Thymus (tissue), 11 donors: ENCODE measurements around the gene CD47. TPM values are rescaled to one million over a fixed set of nuclear protein-coding genes. Genes with fewer than 3 reads are reported as not detected.

ENCODE experiments used
- DNase-seq, 9 donors: peaks; one replicate each; pipeline ENCODE4 v3.0.0-alpha.2; 2013; ENCODE audit warnings: low spot score in 9 of 9, low read depth in 6 of 9, missing footprints in 1 of 9
- H3K27ac ChIP-seq, 2 donors: one replicate each; pipeline ENCODE4 v1.5.1; 2013; ENCODE audit warnings: control low read depth in 1 of 2, low read depth in 1 of 2, low read length in 1 of 2, mild to moderate bottlenecking in 1 of 2, moderate library complexity in 1 of 2
- H3K27me3 ChIP-seq, 2 donors: one replicate each; pipeline ENCODE4 v1.5.1; 2013; ENCODE audit warnings: low read length in 1 of 2; ENCODE audit not compliant: control insufficient read depth in 2 of 2, insufficient read depth in 1 of 2
- H3K36me3 ChIP-seq, 2 donors: one replicate each; pipeline ENCODE4 v1.5.1; 2013; ENCODE audit warnings: low read length in 1 of 2, mild to moderate bottlenecking in 1 of 2, moderate library complexity in 1 of 2; ENCODE audit not compliant: control insufficient read depth in 2 of 2, insufficient read depth in 2 of 2
- H3K4me1 ChIP-seq, 2 donors: one replicate each; pipeline ENCODE4 v1.5.1; 2013; ENCODE audit warnings: low read length in 2 of 2; ENCODE audit not compliant: control insufficient read depth in 2 of 2, insufficient read depth in 2 of 2
- H3K4me3 ChIP-seq, 2 donors: one replicate each; pipeline ENCODE4 v1.5.1; 2013; ENCODE audit warnings: low read length in 2 of 2, control low read depth in 1 of 2, mild to moderate bottlenecking in 1 of 2
- H3K9me3 ChIP-seq, 2 donors: one replicate each; pipeline ENCODE4 v1.5.1; 2013; ENCODE audit warnings: low read length in 1 of 2, mild to moderate bottlenecking in 1 of 2; ENCODE audit not compliant: control insufficient read depth in 2 of 2, insufficient read depth in 1 of 2
- WGBS: extraction: QIAGEN DNeasy Blood & Tissue Kit; methylation state at CpG from one replicate; pipeline ENCODE4 v1.1.7; 2013; 5-methylcytosine and 5-hydroxymethylcytosine counted together
- polyA plus RNA-seq: library from polyadenylated mRNA; stranded (reverse); fragments of 200-250 nt; gene quantifications from one replicate; pipeline ENCODE4 v1.2.3, GENCODE V29; 2013
- total RNA-seq: library from RNA; stranded (reverse); fragments of 120-200 nt; gene quantifications from one replicate; pipeline ENCODE4 v1.2.4, GENCODE V29; 2013
- donor health status: healthy.

The CD47 gene
- total and polyA plus RNA-seq, 2 donors, result 65.8 to 103 TPM

DNA sequence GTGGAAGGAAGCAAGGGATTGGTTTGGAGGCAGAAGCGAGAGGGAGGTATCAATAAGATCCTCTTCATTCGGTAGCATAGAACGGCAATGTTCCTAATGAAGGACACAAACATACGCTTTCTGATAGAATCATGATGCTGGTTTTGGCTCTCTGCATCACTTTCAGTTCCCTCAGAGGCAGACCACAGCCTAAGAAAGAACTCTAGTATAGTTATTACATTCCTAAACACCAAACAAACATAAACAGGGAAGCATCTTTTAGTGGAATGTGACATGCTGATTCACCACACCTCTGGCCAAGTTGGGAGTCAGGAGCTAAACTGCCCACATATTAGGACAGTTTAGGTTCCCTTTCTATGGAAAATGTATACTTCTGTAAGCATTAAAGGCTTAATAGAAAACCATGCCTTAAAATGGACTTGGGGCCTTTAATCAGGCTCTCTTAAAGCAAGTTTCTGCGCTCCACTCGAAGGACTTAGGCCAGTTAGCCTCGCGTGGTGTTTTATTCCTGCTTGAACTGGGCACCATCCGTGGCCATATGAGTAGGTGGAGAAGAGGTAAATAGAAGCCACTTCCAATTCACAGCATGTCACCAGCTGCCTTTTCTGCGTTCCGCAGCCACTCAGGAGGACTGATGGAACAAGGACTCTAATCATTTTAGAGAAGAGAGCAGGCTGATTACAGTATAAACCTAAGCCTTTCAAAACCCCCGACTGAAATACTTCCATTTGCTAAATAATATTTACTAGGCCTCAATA, 53.7 kb downstream of the CD47 start:
- Histone ChIP-seq H3K27ac (no peak overlapping the region), H3K4me1 (peaks cover 0 to 3% of the 10 kb centered on the region in 2 donors), H3K36me3 (peaks cover 22% of the 10 kb centered on the region in 2 donors), H3K27me3 (no peaks in the 10 kb centered on the region), H3K9me3 (no peaks in the 10 kb centered on the region), H3K4me3 (no peak overlapping the region)
- no peak for DNase-seq
- WGBS, result 96% methylated on average over 12 of the region's 12 CpGs

DNA sequence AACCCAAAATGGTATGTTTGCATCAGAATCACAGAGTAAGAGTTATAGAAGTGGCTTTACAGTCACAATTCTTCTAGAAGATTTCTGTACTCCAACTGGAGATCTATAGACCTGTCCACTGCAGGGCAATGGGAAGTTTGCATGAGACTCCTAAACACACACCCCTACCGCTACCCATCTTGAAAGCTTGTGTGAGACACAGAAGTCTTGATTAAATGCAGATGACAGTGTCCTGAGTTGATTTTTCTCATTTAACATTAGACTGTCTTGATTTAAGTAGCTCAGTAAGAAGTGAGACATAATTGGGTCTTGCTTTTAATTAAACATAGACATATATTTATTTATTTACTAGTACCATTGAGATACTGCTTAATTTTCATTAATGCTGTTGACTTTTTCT, 54.4 kb downstream of the CD47 start:
- Histone ChIP-seq H3K4me1 (peaks cover 0 to 3% of the 10 kb centered on the region in 2 donors), H3K9me3 (no peaks in the 10 kb centered on the region), H3K27ac (no peak overlapping the region), H3K4me3 (no peak overlapping the region), H3K36me3 (peaks cover 14 to 24% of the 10 kb centered on the region in 2 donors), H3K27me3 (no peaks in the 10 kb centered on the region)
- 96% methylated on average over 1 of the region's 1 CpG for WGBS
- DNase-seq, result no peak

DNA sequence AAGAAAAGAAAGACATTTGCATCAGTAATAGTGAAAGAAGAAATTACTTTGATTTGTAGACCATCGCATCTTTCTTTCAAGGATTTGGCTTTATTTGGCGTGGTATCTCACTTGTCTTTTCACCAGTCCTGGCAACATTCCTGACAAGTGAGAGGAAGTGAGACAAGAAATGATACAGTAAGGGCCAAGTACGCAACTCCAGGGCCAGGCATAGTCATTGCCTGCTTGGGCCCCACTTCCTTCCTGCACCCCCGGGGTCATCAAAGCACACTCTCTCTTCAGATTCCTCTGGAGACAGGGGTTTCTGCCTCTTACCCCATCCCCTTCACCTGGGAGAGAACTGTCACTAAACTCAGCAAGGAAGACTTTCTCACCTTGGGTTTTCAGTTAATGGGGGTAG, 55.1 kb downstream of the CD47 start:
- H3K36me3 ChIP-seq, result peaks cover 16 to 25% of the 10 kb centered on the region in 2 donors
- H3K9me3 ChIP-seq, result no peaks in the 10 kb centered on the region
- H3K4me1 ChIP-seq, result peaks cover 0 to 3% of the 10 kb centered on the region in 2 donors
- DNase-seq, result peak in 1 of 9 donors; percentile 15
- no peak overlapping the region for H3K4me3 ChIP-seq
- 59% methylated on average over 4 of the region's 4 CpGs for whole genome bisulfite sequencing
- no peaks in the 10 kb centered on the region for H3K27me3 ChIP-seq
- no peak overlapping the region for H3K27ac ChIP-seq

DNA sequence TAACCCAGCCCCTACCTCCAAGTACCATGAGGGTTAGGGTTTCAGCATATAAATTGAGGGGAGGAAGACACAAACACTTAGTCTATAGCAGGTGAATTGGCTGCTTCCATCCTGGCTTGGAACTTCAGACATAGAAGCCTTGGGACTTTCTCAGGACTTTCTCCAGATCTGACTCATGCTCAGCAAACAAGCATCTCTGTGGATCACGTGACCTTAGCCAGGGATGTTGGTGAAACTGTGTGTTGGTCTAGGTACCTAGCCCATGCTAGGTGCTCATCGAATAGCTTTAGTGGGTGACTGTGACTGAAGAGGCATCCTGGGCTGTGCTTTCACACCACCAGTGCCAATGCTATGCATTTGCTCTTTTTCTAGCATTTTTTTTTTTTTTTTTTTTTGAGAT, 58.9 kb downstream of the CD47 start:
- H3K27me3 ChIP-seq, result no peaks in the 10 kb centered on the region
- H3K27ac ChIP-seq, result no peak overlapping the region
- no peak for DNase-seq
- no peak overlapping the region for H3K4me3 ChIP-seq
- no peaks in the 10 kb centered on the region for H3K9me3 ChIP-seq
- peaks cover 0 to 3% of the 10 kb centered on the region in 2 donors for H3K4me1 ChIP-seq
- WGBS, result 98% methylated on average over 2 of the region's 2 CpGs
- H3K36me3 ChIP-seq, result peaks cover 15 to 16% of the 10 kb centered on the region in 2 donors

GRCh38 chr3:108030960-108031359, 59.9 kb downstream of the CD47 start:
- 94% methylated on average over 5 of the region's 5 CpGs for WGBS
- no peak overlapping the region for H3K4me3 ChIP-seq

GRCh38 chr3:108029466-108029865, 61.4 kb downstream of the CD47 start:
- WGBS, result 93% methylated on average over 1 of the region's 1 CpG
- DNase-seq, result no peak
- no peaks in the 10 kb centered on the region for H3K4me1 ChIP-seq
- no peaks in the 10 kb centered on the region for H3K27me3 ChIP-seq
- H3K27ac ChIP-seq, result no peak overlapping the region
- no peak overlapping the region for H3K4me3 ChIP-seq
- H3K36me3 ChIP-seq, result peaks cover 14 to 16% of the 10 kb centered on the region in 2 donors
- no peaks in the 10 kb centered on the region for H3K9me3 ChIP-seq

More at GRCh38 chr3:108030960-108031359, 59.9 kb downstream of the CD47 start:
- Histone ChIP-seq H3K36me3 (peaks cover 14 to 16% of the 10 kb centered on the region in 2 donors), H3K27ac (no peak overlapping the region), H3K27me3 (no peaks in the 10 kb centered on the region), H3K4me1 (peaks cover 0 to 3% of the 10 kb centered on the region in 2 donors), H3K9me3 (no peaks in the 10 kb centered on the region)
- no peak for DNase-seq

- Histone ChIP-seq H3K27ac (no peak overlapping the region), H3K27me3 (no peaks in the 10 kb centered on the region), H3K4me3 (no peak overlapping the region), H3K4me1 (no peaks in the 10 kb centered on the region), H3K36me3 (peaks cover 12 to 16% of the 10 kb centered on the region in 2 donors), H3K9me3 (no peaks in the 10 kb centered on the region)
- WGBS, result 98% methylated on average over 2 of the region's 2 CpGs
- DNase-seq, result no peak
Measured at GRCh38 chr3:108028896-108029295, 61.9 kb downstream of the CD47 start.

- H3K4me1 ChIP-seq, result no peaks in the 10 kb centered on the region
- no peak overlapping the region for H3K4me3 ChIP-seq
- no peaks in the 10 kb centered on the region for H3K27me3 ChIP-seq
- no peak overlapping the region for H3K27ac ChIP-seq
- no peak for DNase-seq
- H3K36me3 ChIP-seq, result no peaks in the 10 kb centered on the region
- no peaks in the 10 kb centered on the region for H3K9me3 ChIP-seq
- 99% methylated on average over 3 of the region's 3 CpGs for WGBS
Measured at GRCh38 chr3:108025177-108025576, 65.7 kb downstream of the CD47 start.

GRCh38 chr3:108024146-108024850, 66.5 kb downstream of the CD47 start:
- 93% methylated on average over 6 of the region's 6 CpGs for WGBS
- no peaks in the 10 kb centered on the region for H3K4me1 ChIP-seq
- no peaks in the 10 kb centered on the region for H3K27me3 ChIP-seq
- no peak for DNase-seq
- no peaks in the 10 kb centered on the region for H3K36me3 ChIP-seq
- H3K9me3 ChIP-seq, result no peaks in the 10 kb centered on the region
- H3K4me3 ChIP-seq, result no peak overlapping the region
- no peak overlapping the region for H3K27ac ChIP-seq
